ENCODE data around the gene POLR2E. TPM values are rescaled to one million over a fixed set of nuclear protein-coding genes. Genes with fewer than 3 reads are reported as not detected.

POLR2E gene
- total RNA-seq, 1 experiment from 2014 or later: 281 TPM

GRCh38 chr19:1070931-1071791 lies 24.0 kb downstream of the POLR2E start:
- DNase-seq (ENCODE audit: low read depth, low spot score): no peak
- H3K4me2 ChIP-seq (ENCODE audit: low read length): no peak overlapping the region
- no peaks in the 10 kb centered on the region for H4K20me1 ChIP-seq (ENCODE audit: insufficient read depth)
- no peak overlapping the region for H3K4me3 ChIP-seq (replicated peaks in 1 of 2; ENCODE audit: low read depth in 1 of 2, low read length in 2 of 2)
- no TSS peak for BruUV-seq (replicated peaks)
- no peak overlapping the region for H3K27ac ChIP-seq (ENCODE audit: low read depth, low read length)
- RAD21 ChIA-PET (ENCODE audit: low non-redundant PET in 1 of 2, low total read pairs in 2 of 2, uncharacterized antibody in 2 of 2, unreplicated experiment in 2 of 2): no interaction called here
- H3K9ac ChIP-seq (ENCODE audit: low read length): no peak overlapping the region
- no peak overlapping the region for H2AFZ ChIP-seq (ENCODE audit: low read depth, low read length, poor library complexity, severe bottlenecking)
- H3K9me3 ChIP-seq (ENCODE audit: control insufficient read depth in 1 of 2, insufficient read depth in 1 of 2, low read depth in 1 of 2, low read length in 2 of 2): no peaks in the 10 kb centered on the region
- POLR2A ChIA-PET: no interaction called here
- intact Hi-C loops (cut with micrococcal nuclease): no loop called here
- TF ChIP-seq FOSL1 (IDR thresholded peaks at IDR 0.05; ENCODE audit: low read depth): no peak
- TF ChIP-seq EZH2phosphoT487 (IDR thresholded peaks at IDR 0.05; ENCODE audit: borderline replicate concordance): no peak
- no peak for TF ChIP-seq ELF1 (IDR thresholded peaks at IDR 0.05; ENCODE audit: borderline replicate concordance, low read depth)
- TF ChIP-seq YY1 (IDR thresholded peaks at IDR 0.05; ENCODE audit: extremely low read depth, insufficient replicate concordance, low read depth, low read length): no peak
- no peak for TF ChIP-seq MAX (IDR thresholded peaks at IDR 0.05)
- no peak for TF ChIP-seq CTCF (IDR thresholded peaks at IDR 0.05 in 2 of 3, conservative IDR thresholded peaks at IDR 0.05 in 1 of 3; ENCODE audit: borderline replicate concordance in 1 of 3, insufficient read depth in 1 of 3, low read depth in 2 of 3, low read length in 2 of 3)
- TF ChIP-seq CBX3 (IDR thresholded peaks at IDR 0.05; ENCODE audit: low read depth): no peak
- no peak for TF ChIP-seq POLR2A (IDR thresholded peaks at IDR 0.05; ENCODE audit: borderline replicate concordance, extremely low read depth, insufficient read depth, insufficient read length)
- no peak for TF ChIP-seq ATF3 (IDR thresholded peaks at IDR 0.05)
- TF ChIP-seq POLR2AphosphoS5 (IDR thresholded peaks at IDR 0.05; ENCODE audit: low read depth, low read length): no peak
- TF ChIP-seq CEBPB (IDR thresholded peaks at IDR 0.05; ENCODE audit: low read depth): no peak
- no peak for TF ChIP-seq TCF7L2 (IDR thresholded peaks at IDR 0.05; ENCODE audit: borderline replicate concordance, extremely low read depth, insufficient read depth, insufficient read length)
- no peak for TF ChIP-seq REST (IDR thresholded peaks at IDR 0.05; ENCODE audit: low read depth)
- TF ChIP-seq EGR1 (IDR thresholded peaks at IDR 0.05; ENCODE audit: low read depth): no peak
- peaks cover 0 to 10% of the 10 kb centered on the region in 2 experiments; a peak in 1 of 4 replicates for H3K36me3 ChIP-seq (ENCODE audit: control insufficient read depth in 1 of 2, insufficient read depth in 2 of 2, low read length in 2 of 2)
- H3K4me1 ChIP-seq (ENCODE audit: control insufficient read depth in 1 of 2, insufficient read depth in 2 of 2, low read length in 2 of 2): peaks cover 10 to 48% of the 10 kb centered on the region in 2 experiments
- peaks cover 25% of the 10 kb centered on the region; the same call in 1 of the 2 replicates for H3K79me2 ChIP-seq (ENCODE audit: insufficient read depth, low read length)
- H3K27me3 ChIP-seq (ENCODE audit: insufficient read depth, low read length): no peaks in the 10 kb centered on the region
- no peaks in the 10 kb centered on the region for H3K9me2 ChIP-seq (ENCODE audit: insufficient read depth)
- ATAC-seq: no peak
- CTCF ChIA-PET: no interaction called here
